GM21423 (cell line): ENCODE data around the gene POLR2E.
"Not testable (repeated sequence)": the region's sequence is repeated elsewhere in the genome, so short reads cannot be mapped to it uniquely, and the experiment has no call there.

Experiments
- ATAC-seq: cut with Tn5 transposase; IDR thresholded peaks from one replicate; pipeline ENCODE4 v1.9.1; 2021; ENCODE audit warnings: mild to moderate bottlenecking, moderate library complexity; ENCODE audit not compliant: unreplicated experiment

The POLR2E gene

DNA sequence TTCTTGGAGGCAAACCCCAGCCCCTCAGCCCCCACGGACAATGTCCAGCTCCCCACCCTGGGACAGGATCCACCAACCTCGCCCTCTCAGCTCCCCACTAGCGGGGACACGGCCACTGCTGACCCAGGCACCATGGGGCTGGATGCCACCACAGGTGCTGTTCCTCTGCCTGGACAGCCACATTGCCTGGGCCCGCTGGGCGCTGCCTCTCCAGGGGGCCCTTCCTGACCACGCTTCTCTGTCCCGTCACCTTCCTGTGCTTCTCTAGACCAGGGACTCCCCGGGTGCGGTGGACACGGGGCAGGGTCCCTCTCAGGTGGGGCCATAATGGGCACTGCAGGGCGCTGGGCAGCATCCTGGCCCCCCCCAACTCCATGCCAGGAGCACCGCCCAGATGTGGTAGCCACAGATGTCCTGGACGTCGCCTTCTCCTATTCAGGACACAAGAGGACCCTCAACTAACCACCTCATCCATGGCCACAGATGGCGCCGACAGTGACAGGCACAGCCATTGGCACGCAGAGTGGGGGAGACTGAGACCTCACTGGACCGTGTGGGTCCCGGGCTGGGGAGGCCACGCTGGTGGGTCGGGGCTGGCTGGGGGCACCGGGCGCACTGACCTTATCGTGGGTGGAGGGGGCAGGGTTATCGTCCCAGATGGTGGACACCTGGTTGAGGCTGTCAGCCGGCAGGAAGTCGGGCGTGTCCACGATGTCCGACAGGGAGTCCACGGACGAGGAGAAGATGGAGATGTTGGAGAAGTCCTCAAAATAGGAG is 32.0 kb upstream of the POLR2E start:
- ATAC-seq = no peak

DNA sequence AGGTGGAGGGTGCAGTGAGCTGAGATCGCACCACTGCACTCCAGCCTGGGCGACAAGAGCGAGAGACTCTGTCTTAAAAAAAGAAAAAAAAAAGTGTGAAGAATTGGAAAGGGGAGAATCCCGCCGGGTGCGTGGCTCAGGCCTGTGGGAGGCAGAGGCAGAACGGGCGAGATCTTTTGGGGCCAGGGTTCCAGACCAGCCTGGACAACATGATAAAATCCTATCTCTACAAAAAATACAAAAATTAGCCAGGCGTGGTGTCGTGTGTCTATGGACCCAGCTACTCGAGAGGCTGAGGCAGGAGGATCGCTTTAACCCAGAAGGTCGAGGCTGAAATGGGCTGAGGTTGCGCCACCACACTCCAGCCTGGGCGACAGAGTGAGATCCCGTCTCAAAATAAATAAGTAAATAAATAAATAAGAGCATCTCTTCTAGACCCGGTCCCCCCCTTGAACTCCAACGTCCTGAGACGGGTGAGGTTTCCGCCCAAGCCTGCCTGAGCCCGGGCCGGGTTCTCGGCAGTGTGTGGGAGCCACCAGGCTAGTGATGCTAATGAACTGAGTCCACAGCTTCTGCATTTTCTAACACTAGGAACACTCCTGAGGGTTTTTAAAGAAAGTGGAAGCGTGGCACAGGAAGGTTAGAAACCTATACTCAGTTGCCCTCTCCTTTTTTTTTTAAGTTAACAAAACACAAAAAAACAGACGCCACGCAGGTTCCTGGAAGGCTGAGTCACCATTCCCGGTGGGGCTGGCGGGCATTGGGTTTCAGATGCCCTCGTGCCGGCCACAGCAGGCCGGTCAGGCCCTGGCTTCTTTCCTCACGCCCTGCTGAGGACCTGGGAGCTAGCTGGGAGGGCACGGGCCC is 30.7 kb upstream of the POLR2E start:
- no peak for ATAC-seq

DNA sequence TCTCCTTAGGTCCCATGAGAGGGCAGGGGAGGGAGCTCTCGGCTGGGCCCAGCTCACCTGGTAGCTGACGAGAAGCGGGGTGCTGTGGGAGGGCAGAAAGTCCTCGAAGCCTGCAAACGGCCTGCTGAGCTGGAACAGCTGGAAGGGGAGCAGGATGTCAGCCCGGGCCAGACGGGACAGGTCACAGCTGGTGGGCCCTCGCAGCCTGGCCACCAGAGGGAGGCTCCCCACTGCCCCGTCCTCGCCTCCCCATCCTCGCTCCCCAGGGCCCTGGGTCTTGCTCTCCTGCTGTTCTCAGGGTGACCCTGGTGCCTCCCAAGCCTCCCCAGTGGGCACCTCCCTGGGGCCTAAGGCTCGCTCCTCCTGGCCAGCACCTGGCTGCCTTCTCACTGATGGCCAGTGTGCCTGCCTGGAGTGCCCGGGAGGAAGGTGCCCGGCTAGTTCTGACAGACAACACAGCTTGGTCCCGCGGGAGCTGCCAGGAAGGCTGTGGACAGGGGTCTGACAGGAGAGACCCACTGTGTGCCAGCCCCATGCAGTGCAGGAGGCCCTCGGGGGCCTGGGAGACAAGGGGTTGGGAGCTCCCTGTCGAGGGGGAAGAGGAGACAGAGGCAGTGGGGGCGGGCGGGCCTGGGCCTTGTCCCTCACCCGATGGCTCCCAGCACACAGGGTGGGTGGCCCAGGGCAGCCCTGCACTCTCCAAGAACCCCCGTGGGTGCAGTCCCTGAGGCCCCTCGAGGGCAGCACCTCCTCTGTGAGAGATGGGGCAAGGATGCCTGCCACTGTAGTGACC is 28.9 kb upstream of the POLR2E start:
- no peak for ATAC-seq

DNA sequence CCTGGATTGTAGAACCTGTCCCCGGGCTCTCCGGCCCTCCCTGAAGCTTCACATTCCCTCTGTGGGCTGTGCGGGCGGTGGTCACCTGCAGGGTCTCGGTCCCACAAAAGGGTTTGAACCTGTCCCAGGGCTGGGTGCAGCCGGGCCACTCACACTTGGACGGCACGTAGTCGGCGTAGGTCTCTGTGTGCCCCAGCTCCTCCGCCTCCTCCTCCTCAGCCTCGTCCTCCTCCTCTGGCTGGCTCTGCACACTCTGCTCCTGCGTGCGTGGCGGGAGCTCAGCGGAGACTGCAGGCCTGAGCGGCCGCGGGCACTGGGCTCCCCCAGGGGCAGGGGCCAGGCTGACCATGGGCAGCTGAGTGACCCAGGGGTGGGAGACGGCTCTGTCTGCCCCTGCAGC is 28.2 kb upstream of the POLR2E start:
- no peak for ATAC-seq

- no peak for ATAC-seq
These were observed 27.8 kb upstream of the POLR2E start for GRCh38 chr19:1122972-1123363.

DNA sequence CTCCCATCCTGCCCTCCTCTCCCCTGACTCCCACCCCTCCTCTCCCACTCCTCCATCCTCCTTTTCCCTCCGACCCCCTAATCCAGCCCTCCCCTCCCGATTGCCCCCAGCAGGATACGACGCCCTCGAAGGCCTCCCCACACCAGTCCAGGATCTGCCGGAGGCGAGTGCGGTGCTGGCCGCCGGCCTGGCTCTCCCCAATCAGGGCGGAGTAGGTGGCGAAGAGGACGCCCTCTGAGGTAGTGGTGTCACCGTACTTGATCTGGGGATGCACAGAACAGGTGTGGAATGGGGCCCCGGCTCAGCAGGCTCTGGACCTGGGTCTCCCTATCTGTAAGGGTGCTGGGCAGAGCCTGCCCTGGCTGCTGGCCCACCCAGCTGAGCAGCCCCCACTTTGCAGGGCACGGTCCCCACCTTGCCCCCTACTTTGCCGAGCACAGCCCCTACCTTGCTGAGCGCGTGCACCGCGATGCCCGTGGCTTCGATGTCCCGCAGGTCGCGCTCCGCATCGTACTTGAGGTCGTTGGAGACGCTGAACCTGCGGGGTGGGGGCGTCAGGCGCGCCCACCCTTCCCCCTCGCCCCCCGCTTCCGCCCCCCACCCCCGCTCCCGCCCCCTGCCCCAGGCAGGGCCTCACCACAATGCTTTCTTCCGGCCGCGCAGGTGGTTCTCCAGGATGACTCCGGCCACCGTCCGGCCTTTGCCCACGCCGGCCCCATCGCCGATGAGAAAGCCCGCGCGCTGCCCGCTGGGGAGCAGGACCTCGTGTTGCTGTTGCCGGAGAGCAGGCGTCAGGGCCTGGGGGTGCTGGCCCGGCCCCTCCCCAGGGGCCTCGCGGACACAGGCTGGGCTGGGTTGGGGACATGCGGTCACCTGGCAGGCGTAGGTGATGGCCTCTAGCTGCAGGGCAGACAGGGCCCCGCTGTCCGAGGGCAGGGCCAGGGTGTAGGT is 27.1 kb upstream of the POLR2E start:
- ATAC-seq = no peak

DNA sequence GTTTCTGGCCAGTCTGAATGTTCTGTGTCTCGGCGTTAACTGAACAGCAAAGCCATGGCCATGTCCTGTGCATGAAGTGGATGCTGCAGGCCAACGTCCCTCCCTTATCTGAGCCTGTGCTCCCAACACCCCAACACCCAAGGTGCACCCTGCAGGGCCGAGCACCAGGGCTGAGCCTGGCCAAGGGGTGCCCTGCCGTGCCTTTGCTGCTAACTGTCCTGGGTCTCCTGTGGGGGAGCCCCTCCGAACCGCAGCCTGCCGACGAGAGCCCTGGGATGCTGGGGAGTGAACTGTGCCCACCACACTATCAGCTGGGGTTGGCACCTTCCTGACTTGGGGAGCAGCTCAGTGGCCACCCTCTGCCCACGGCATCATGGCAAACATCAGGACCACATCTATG is 26.2 kb upstream of the POLR2E start:
- ATAC-seq = no peak

DNA sequence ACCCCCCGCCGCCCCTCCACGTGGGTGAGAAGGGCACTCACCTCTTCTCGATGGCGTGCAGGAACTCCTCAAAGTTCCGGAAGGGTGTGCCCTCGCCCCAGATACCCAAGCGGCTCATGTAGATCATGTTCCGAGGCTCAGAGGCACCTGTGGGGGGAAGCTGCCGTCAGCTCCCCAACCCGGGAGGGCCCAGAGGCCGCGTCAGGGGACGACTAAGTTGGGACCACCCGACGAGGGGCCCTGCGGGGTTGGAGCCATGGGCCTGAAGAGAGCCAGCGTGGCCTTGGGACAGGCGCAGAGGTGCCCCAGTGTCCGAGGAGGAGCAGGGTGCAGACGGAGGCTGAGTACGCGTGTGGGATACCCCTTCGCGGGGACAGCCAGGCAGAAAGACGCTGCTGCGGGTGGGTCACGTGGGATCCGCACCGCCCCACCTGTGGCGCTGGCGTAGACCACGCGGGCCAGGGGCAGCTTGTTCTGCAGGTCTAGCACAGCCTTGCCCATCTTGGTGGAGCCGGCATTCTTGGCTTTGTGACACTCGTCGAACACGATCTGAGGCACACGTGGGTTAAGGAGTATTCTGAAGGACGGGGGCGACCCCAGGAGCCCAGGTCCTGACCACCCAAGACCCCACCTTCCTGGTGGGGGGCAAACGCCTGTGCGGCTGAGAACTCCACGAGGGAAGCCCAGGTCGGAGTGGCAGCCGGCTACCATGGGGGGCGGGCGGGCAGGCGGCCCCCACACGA is 24.5 kb upstream of the POLR2E start:
- no peak for ATAC-seq

GRCh38 chr19:1118999-1119398 is 23.8 kb upstream of the POLR2E start:
- ATAC-seq = no peak

DNA sequence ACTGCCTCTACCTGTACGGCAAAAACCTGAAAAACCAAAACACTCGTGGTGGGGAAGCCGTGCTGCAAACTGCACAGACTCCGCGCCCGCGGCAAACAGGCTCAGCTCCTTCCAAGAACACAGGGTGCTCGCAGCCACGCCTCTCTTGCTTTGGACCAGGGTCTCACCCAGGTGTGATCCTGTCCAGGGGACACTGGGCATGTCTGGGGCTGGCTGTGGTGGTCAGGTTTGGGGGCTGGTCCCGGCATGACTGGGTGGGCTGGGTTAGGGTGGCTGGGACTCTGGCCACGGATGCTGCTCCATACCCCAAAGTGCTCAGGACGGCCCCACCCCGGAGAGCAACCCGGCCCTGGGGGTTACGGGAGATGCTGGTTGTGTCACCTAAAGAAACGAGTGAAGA is 22.5 kb upstream of the POLR2E start:
- ATAC-seq = no peak

- no peak for ATAC-seq
These were observed 21.8 kb upstream of the POLR2E start for GRCh38 chr19:1116726-1117581.

DNA sequence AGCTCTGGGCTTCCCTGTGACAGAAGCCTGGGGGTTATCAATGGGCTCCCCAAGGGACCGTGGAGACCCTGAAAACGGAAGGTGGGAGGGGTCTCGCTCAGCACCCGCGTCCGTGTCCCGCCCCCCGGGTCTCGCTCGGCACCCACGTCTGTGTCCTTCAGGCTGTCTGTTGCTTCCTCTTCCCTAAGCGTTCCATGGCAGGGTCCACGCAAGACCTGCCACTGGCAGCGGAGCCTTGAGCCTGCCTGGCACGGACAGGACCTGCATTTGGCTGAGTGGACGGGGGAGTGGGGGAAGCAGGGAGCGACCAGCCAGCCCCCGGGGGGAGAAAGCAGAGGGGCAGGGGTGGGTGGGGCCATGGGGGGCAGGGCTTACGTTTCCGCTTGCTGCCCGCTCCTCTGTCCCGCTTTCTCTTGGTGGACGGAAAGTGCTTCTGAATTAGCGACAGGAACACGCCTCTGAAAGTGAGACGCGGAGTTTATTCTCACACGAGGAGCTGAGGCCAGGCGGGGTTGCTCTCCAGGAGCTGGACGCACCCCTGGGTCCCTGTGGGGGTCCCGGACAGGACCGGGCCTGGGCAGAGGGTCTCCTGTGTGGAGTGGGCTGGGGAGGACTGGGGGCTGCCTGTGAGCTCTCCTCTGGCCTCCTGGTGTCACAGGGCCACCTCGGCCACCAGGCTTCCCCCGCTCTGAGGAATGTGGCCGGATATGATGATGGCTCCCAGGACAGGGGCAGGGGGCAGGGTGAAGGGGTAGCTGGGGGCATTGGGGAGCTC is 20.7 kb upstream of the POLR2E start:
- ATAC-seq = no peak

DNA sequence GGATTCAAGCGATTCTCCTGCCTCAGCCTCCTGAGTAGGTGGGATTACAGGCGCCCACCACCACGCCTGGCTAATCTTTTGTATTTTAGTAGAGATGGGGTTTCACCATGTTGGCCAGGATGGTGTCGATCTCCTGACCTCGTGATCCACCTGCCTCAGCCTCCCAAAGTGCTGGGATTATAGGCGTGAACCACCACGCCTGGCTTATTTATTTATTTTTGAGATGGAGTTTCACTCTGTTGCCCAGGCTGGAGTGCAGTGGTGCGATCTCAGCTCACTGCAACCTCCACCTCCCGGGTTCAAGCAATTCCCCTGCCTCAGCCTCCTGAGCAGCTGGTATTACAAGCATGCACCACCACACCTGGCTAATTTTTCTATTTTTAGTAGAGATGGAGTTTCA is 19.6 kb upstream of the POLR2E start:
- ATAC-seq = not testable (repeated sequence)

GRCh38 chr19:1113986-1114483 is 18.9 kb upstream of the POLR2E start:
- no peak for ATAC-seq

- no peak for ATAC-seq
These were observed 18.1 kb upstream of the POLR2E start for GRCh38 chr19:1113030-1113985.

- no peak for ATAC-seq
These were observed 17.3 kb upstream of the POLR2E start for GRCh38 chr19:1112268-1113029.
